Cerebellar nuclear complex (tissue), 1 donor: Measurements from ENCODE around the gene TAF5L.
"Not testable (repeated sequence)": the region's sequence is repeated elsewhere in the genome, so short reads cannot be mapped to it uniquely, and the experiment has no call there.

ENCODE experiments used
- DNase-seq, 2 experiments: peaks; one replicate each; lab custom pipeline; 2025; lab: John Stamatoyannopoulos, UW

The TAF5L gene

DNA sequence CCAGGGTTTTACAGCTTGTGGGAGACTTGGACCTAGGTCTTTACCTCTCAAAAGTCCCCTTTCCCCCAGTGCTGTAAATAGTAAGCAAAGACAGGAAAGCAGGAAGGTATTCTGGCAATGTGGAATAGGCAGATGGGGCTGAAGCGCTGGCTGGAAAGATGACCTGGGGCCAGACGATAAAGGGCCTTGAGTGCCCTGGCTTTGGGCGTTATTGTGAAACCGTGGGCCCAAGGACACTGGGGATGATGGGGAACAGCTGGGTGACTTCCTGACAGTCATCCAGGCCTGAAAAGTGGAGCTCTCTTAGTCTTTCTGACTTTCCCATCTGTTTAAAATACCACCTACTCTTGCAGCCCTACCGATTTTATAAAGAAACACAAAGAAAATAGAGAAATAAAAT, 16.5 kb upstream of the TAF5L start:
- DNase-seq, result no peak

DNA sequence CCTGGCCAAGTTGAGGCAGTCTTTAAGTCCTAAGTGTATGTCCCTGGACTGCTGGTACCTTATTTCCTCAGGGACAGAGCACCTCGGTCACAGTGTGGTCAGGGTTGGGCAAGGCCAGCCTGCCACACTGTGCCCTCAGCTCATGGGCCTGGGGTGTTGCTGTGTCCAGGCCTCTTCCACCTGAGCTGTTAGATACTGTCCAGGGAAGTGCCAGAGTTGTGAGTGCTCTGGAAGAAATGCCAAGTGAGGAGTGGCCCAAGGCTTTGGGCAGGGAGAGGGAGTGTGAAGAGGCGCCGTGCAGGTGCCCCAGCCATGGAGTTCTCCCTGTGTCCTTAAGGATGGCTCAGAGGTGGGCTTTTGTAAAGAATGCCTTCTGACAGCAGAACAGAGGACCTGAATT, 15.4 kb upstream of the TAF5L start:
- DNase-seq, result no peak

DNA sequence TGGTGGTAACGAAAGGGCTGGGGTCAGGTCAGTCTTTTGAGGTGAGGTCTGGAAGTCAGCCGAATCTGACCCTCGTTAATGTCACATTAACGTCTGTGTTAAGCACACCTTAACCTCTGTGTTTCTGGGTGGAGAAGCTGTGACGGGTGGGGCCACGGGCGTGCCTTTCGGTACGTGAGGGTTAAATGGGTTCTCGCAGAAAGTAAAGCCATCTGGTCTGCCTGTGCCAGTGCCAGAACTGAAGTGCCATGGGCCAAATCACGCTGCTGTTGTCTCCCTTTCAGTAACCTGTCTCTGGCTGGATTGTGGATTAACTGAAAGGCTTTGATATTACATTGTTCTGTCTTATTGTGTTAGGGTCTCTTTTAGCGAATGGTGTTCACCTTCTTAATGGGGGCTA, 14.5 kb upstream of the TAF5L start:
- peak in 1 of 2 experiments; percentile 36 for DNase-seq

DNA sequence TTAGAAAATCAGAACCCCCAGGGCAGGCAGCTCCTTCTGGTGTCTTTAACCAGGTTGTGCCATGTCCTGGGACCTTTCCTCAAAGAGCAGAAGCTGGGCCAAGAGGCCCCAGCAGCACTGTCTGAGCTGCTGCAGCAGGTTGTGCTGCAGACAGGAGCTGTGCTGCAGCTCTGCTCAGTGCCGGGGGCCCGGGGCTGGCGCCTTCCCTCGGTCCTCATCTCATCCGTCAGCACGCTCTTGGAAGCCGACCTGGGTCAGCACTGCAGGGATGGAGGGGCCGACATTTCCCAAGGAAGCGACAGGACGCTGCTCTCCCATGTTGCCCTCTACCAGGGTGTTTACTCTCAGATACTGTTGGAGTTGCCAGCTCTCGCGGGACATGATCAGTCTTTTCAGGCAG, 11.8 kb upstream of the TAF5L start:
- DNase-seq, result no peak

DNA sequence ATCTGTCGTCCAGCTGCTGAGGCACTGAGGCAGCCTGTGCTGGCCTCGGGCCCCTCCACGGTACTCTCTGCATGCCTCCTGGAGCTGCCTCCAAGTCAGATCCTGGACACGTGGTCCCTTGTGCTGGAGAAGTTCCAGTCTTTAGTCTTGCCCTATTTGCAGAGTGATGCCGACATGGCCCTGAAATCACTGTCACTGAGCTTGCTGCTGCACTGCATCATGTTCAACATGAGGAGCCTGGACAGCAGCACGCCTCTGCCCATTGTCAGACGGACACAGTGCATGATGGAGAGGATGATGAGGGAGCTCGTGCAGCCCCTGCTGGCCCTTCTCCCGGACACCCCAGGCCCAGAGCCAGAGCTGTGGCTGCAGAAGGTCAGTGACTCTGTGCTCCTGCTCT, 10.1 kb upstream of the TAF5L start:
- DNase-seq, result no peak

DNA sequence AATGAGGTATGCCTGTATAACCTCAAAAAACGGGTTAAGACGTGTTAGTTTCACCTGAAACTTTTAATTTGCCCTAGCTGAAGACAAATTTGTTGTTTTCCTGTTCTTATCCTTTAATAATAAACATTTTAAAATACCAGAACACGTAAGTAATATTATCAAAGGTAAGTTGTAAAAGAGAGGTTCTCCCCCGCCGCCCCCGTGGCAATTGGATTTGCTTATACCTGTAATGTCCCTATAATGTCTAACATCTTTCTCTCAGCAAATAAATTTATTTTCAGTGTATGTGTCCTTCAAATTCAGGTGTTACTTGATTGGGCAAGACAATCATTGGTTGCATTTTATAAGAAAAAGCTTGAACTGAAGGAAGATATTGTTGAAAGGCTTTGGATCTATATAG, 6.0 kb upstream of the TAF5L start:
- no peak for DNase-seq

DNA sequence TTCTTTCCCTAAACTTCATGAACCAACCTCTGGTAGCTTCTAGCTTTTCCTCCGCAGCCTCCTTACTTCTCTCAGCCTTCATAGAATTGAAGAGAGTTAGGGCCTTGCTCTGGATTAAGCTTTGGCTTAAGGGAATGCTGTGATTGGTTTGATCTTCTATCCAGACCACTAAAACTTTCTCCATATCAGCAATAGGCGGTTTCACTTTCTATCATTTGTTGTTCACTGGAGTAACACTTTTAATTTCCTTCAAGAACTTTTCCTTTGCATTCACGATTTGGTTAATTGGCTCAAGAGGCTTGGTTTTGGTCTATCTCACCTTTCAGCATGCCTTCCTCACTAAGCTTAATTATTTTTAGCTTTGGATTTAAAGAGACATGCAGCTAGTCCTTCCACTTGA, 5.2 kb upstream of the TAF5L start:
- no peak for DNase-seq

DNA sequence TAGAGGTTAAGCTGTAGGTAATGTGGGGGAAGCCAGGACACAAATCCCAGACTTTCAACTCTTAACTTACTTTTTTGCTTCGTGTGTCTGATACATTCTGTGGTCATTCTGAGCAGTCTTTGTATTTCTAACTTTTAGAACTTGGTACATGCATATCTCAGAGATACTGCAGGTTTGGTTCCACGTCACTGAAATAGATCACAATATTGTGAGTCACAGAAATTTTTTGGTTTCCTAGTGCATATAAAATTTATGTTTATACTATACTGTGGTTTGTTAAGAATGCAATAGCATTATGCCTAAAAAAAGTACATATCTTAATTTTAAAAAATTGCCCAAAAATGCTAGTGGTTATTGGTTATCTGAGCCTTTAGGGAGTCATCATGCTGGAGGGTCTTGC, 3.3 kb upstream of the TAF5L start:
- DNase-seq, result no peak

DNA sequence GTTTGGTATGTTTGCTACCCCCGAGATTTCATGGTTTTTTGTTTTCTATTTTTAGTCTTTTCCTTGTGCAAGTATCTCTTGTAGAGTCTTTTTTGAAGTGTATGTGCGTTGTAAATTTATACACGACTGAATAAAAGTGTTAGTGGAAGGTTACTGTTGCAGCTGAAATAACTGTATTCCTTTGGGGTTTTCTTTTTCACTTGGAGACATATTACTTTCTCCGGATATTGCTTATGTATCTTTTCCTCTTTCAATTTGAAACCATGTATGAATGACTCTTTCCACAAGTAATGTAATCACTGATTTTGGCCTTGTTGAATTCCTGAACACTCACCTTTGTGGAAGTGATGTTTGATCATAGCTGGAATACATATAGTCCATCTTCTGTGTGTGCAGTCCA, 1.1 kb upstream of the TAF5L start:
- DNase-seq, result no peak

DNA sequence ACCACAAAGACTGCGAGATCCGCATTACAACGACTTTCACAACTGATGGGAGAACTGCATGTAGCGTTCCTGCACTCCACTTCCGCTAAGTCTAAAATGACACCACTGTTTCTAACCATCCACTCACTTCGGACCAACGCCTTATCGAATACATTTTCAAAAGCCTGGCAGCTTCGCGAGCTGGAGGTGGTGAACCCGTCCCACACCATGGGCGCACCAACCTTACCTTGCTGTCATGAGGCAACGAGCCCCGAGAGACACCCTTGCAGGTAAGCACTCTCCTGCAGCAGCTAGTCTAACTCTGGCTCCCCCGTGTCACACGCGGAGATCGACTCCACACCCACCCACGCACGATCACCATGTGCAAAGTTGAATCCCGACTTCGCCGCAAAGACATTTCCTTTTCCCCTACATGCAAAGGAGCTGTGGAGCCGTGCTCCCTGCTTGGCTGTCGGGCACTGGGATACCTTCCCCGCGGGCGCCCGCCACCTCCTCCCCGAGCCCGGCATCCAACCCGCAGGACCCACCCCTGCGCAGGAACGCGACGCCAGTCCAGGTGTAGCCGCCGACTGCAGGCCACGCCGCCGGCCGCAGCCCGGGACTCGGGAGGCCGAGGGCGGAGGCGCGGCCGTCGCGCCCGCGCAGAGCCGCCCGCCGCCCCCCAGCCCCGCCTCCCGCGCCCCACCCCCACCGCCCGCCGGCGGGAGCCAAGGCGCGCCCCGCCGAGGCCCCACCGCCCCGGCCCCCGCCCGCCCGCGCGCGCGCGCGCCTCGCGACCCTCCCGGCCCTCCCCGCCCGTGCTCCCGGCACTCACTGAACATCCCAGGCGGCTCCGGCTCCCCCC, 629 bp downstream of the TAF5L start:
- DNase-seq, result no peak

DNA sequence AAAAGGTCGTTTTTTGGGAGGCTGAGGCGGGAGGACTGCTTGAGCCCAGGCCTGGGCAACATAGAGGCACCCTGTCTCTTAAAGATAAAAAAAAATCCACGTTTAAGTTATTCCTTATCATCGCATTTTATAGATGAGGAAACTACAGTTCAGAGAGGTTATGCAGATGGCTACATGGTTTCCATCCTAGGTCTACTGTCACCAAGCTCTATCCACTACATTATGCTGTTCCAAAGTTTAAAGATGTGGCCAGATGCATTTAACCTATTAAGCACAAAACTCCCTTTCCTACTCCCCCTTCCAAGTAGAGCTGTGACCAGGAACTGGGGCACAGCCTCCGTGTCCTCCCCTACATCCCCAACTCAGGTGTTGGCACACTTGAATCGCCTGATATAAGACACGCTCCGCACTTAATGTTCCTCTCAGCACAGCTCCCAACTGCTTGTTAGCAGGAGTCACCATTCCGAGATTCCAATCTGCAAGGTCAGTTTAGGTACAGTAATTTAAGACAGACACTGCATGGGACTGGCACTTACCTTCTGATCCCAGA, 1.3 kb downstream of the TAF5L start:
- DNase-seq, result no peak

DNA sequence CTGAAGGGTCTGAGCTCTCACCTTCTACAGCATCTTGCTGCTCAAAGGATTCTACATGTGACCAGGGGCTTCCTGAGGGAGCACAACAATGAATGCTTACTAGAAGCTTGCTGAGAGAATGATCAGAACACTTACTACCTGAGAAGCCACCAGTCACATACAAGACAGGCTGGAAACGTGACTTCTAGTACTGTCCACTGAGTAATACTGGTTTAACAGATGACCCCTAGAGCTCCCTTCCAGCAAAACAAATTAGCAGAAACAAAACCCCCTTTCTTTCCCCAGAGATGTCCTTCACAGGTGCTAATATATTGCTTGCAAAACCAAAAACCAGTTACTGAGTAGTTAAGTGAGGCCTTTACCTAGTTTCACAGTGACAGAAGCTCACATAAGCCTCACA, 2.1 kb downstream of the TAF5L start:
- no peak for DNase-seq

DNA sequence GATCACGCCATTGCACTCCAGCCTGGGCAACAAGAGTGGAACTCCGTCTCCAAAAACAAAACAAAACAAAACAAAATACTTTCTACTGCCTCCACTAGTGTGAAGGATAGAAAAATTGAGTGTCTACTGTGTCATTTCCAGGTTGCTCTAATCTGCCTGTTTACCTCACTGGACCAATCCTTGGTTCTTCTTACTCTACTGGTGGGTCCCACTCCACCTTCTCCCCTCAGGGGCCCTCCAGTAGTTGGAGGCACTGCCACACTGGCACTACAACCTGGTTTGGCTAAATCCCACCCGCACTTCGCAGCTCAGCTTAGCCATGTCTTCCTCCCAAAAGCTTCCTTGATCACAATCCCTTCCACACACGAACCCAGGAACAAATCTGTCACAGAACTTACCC, 2.7 kb downstream of the TAF5L start:
- DNase-seq, result no peak

DNA sequence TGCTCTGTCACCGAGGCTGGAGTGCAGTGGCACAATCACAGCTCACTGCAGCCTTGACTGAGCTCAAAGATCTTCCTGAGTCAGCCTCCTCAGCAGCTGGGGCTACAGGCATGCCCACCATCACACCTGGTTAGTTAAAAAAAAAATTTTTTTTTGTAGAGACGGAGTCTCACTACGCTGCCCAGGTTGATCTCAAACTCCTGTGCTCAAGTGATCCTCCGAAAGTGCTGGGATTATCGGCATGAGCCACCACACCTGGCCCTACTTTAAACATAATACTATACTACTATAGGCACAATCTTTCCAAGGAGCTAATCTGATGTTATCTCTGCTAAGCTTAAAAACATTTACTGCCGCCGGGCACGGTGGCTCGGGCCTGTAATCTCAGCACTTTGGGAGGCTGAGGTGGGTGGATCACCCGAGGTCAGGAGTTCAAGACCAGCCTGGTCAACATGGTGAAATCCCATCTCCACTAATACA, 3.2 kb downstream of the TAF5L start:
- DNase-seq, result not testable (repeated sequence)

DNA sequence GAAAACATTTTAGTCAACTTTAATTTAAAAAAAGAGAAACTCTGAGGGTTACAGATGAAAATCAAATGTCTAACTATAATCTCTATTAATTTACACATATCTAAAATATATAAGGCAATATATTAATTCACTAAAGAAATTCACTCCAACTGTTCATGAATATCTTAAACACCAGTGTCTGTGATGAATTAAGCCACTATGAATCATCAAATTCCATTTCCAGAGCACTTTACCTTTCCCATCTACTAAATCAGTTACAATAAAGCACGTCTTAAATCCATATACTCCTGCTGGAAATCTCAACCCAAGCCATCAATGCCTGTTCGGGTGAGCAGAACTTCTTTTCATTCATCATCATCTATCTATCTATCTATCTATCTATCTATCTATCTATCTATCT, 4.3 kb downstream of the TAF5L start:
- no peak for DNase-seq

DNA sequence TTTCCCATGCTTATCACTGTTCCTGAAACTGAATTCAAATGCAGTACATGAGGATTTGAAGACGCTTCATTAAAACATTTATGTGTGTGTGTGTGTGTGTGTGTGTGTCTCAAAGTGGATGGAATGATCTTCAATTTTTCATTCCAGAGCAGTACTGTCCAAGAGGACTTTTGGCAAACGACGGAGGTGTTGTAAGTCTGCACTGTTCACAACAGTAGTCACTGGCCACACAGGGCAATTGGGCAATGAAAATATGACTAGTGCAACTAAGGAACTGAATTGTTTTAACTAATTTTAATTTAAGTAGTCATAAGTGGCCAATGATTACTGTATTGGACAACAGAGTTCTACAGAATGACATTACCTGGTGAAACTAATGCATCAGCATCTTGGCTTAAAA, 5.0 kb downstream of the TAF5L start:
- no peak for DNase-seq

DNA sequence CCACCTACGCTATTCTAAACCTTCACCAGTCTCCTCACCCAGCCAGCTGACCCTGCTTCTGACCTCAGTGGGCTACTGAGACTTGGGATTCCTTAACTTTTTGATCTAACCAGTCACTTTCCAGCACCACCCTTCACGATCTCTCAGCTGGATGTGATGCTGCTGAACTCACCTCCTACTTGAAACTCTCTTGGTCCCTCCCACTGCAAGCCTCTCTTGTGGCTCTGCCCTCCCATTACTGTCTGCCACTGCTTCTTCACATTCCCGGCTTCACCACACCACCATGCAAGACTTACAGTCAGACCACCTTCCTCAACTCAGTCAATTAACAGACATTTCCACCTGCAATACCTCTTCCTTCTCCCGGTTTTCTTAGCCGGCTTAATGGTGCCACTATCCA, 6.3 kb downstream of the TAF5L start:
- DNase-seq, result no peak

DNA sequence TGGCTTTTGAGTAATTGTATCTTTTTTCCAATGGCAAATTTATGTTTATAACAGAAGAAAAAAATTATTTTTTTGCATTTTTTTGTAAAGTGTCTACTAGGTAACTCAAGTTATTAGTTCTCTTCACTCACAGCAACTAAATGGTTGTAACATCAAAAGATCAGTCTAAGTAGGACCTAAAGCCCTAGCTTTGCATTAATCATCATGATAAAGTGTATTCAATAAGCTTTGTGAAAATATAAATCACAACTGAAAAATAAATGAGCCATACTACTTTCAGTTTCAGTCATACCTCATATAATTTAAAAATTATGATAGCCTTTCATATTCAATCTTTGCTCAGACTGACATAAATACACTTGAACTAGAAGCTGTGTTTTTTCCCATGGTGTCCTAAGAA, 6.9 kb downstream of the TAF5L start:
- no peak for DNase-seq

DNA sequence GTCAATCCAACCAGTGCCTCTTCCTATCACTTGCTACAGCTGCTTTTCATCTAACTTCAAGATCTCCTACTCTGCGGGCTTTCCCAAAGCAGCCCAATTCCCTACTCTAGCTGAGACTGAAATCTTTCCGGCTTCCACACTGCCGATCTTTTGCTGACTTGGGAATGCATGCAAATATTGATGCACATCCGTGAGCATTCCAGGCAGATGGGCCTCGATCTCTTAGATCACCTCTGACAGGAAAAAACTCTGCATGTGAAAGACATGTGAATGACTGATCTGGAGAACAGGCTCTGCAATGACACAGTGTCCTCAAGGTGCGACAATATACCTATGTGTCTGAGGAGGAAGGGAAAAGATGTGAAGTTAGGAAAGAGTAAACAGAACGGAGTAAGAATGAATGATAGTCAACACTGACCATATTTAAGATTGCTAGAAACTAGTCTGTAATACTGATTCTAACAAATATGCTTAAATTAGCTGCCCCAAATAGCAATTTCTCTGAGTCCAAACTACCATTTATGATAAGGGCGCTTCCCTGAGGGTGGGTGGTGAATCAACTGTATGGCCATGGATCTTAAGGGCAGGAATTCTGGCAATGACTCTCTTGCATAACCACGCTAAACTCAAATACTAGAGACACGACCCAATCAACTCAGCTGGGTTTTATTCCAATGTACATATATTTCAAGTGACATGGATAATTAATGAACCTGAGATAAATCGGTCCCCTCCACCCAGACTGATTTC, 8.4 kb downstream of the TAF5L start:
- no peak for DNase-seq

DNA sequence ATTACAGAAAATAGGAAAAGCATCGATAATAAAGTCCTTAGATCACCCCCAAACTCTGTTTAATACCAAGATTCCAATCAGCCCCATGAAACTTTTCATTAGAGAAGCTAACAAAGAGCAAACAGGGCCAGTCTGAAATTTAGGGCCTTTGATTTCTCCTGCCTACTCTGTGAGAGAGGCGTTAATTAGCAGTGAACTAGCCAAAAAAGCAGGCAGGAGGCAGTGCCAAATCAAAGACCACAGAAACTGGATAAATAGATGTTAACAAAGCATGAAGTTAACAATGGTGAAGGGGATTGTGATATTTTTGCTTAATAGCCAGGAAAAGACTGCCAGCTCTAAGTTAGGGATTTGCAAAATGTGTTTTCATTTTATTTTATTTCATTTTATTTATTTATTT, 11.2 kb downstream of the TAF5L start:
- no peak for DNase-seq

DNA sequence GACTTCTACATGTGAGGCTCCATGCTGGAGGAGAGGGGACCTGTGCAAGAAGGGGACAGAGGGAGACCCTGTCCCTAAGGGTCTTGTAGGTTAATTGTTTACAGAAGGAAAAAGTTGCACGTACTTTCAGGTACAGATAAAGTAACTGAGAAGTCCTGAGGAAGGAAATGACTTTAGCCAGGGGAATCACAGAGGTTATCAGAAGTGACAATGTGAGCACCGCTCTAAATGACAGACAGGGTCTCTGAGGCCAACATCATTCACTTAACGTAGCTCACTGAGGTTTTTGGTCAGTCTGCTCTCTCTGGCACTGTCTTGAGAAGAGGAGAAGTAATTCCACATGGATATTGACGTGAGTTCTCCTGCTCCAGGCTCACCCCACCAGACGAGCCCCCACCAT, 12.0 kb downstream of the TAF5L start:
- no peak for DNase-seq

DNA sequence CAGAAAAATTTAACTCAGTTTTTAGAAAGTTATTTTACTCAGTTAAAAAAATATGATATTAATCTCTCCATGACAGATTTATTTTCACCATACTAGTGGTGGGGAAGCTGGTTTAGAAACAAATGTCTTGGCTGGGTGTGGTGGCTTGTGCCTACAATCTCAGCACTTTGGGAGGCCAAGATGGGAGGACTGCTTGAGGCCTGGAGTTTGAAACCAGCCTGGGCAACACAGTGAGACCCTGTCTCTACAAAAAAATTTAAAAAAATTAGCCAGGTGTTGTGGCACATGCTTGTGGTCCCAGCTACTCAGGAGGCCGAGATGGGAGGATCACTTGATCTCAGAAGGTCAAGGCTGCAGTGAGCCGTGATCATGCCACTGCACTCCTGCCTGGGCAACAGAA, 17.3 kb downstream of the TAF5L start:
- DNase-seq, result no peak

DNA sequence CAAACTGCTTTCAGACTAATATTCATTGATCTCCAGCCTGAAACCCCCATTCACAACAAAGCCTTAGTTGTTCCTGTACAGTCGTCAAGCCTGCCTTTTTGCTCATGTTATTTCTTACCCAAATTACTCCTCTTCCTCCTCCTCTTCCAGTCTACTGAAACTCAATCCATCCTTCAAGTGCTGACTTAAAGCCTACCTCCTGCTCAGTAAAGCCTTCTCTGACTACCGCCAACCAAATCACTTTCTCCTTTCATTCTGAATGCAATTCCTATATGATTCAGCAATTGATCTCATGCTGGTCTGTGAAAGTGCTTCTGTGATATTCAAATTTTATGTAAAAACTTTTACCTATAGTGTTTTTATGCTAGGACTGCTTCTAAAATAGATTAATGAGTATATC, 18.6 kb downstream of the TAF5L start:
- DNase-seq, result no peak
